ENCODE results near the gene RABGAP1L.
A peak's percentile ranks its signal among the peaks of the same experiment; 100 is the strongest.

RABGAP1L gene

DNA sequence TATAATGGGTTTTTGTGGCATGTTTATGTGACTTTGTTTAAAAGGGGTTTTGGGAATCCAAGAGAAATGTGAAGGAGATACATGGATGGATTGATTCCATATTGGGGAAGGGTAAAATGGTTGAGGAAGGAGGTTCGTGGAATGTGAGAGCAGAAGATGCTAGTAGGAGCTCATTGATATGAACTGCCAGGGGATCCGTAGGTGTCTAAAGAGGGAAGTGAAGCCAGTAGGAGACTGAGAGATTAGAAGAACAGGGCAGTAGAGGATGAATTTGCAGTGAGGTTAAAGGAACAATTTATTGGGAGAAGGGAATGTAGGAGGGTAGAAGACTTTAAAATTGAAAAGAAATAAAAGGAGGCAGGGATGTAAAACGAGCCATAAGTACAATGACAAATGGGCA lies 541.0 kb downstream of the RABGAP1L start:
- H3K9ac ChIP-seq: no peak overlapping the region
- H3K4me2 ChIP-seq (ENCODE audit: low read length): no peak overlapping the region
- no peaks in the 10 kb centered on the region for H3K9me3 ChIP-seq (ENCODE audit: control insufficient read depth, low read length)
- H3K79me2 ChIP-seq: no peaks in the 10 kb centered on the region
- no peaks in the 10 kb centered on the region for H3K27me3 ChIP-seq (ENCODE audit: control insufficient read depth, insufficient read depth, low read length)
- H2AFZ ChIP-seq: no peak overlapping the region
- TF ChIP-seq, protein P1, sequence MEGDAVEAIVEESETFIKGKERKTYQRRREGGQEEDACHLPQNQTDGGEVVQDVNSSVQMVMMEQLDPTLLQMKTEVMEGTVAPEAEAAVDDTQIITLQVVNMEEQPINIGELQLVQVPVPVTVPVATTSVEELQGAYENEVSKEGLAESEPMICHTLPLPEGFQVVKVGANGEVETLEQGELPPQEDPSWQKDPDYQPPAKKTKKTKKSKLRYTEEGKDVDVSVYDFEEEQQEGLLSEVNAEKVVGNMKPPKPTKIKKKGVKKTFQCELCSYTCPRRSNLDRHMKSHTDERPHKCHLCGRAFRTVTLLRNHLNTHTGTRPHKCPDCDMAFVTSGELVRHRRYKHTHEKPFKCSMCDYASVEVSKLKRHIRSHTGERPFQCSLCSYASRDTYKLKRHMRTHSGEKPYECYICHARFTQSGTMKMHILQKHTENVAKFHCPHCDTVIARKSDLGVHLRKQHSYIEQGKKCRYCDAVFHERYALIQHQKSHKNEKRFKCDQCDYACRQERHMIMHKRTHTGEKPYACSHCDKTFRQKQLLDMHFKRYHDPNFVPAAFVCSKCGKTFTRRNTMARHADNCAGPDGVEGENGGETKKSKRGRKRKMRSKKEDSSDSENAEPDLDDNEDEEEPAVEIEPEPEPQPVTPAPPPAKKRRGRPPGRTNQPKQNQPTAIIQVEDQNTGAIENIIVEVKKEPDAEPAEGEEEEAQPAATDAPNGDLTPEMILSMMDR (IDR thresholded peaks at IDR 0.05): no peak
- no peak overlapping the region for H3K27ac ChIP-seq
- no peaks in the 10 kb centered on the region for H3K4me1 ChIP-seq
- no peaks in the 10 kb centered on the region for H3K36me3 ChIP-seq (ENCODE audit: control insufficient read depth, insufficient read depth, low read length)
- H3K4me3 ChIP-seq (ENCODE audit: low read depth, low read length): no peak overlapping the region

- H3K27me3 ChIP-seq (ENCODE audit: control insufficient read depth, insufficient read depth, low read length): no peaks in the 10 kb centered on the region
- H3K4me3 ChIP-seq (ENCODE audit: low read depth, low read length): no peak overlapping the region
- no peak overlapping the region for H3K4me2 ChIP-seq (ENCODE audit: low read length)
- H3K79me2 ChIP-seq: no peaks in the 10 kb centered on the region
- no peak overlapping the region for H3K27ac ChIP-seq
- H2AFZ ChIP-seq: no peak overlapping the region
- peak overlapping the region; percentile 11 for H3K9ac ChIP-seq
- no peaks in the 10 kb centered on the region for H3K36me3 ChIP-seq (ENCODE audit: control insufficient read depth, insufficient read depth, low read length)
- TF ChIP-seq, protein P1 (IDR thresholded peaks at IDR 0.05): no peak
- H3K9me3 ChIP-seq (ENCODE audit: control insufficient read depth, low read length): no peaks in the 10 kb centered on the region
- no peaks in the 10 kb centered on the region for H3K4me1 ChIP-seq
These were observed 541.5 kb downstream of the RABGAP1L start for GRCh38 chr1:174700775-174701174.

DNA sequence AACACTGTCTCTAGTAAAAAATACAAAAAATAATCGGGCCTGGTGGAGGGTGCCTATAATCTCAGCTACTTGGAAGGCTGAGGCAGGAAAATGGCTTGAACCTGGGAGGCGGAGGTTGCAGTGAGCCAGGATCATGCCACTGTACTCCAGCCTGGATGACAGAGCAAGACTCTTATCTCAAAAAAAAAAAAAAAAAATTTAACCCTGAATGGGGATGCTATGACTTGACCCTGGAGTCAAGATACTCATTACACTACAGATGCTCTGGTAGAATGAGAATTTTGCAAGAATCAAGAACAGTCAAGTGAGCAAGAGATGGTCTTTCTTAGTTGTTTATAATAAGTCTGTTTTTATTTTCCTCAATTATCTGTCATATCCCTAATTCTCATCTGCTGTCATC lies 542.2 kb downstream of the RABGAP1L start:
- H3K4me2 ChIP-seq (ENCODE audit: low read length): no peak overlapping the region
- H3K27me3 ChIP-seq (ENCODE audit: control insufficient read depth, insufficient read depth, low read length): no peaks in the 10 kb centered on the region
- H3K36me3 ChIP-seq (ENCODE audit: control insufficient read depth, insufficient read depth, low read length): no peaks in the 10 kb centered on the region
- no peak overlapping the region for H3K9ac ChIP-seq
- no peak overlapping the region for H3K27ac ChIP-seq
- H3K4me1 ChIP-seq: no peaks in the 10 kb centered on the region
- H2AFZ ChIP-seq: no peak overlapping the region
- H3K4me3 ChIP-seq (ENCODE audit: low read depth, low read length): no peak overlapping the region
- TF ChIP-seq, protein P1 (IDR thresholded peaks at IDR 0.05): no peak
- no peaks in the 10 kb centered on the region for H3K9me3 ChIP-seq (ENCODE audit: control insufficient read depth, low read length)
- no peaks in the 10 kb centered on the region for H3K79me2 ChIP-seq

GRCh38 chr1:174702011-174702410 lies 542.7 kb downstream of the RABGAP1L start:
- no peaks in the 10 kb centered on the region for H3K4me1 ChIP-seq
- H3K36me3 ChIP-seq (ENCODE audit: control insufficient read depth, insufficient read depth, low read length): no peaks in the 10 kb centered on the region
- no peak overlapping the region for H3K4me2 ChIP-seq (ENCODE audit: low read length)
- no peaks in the 10 kb centered on the region for H3K9me3 ChIP-seq (ENCODE audit: control insufficient read depth, low read length)
- no peak overlapping the region for H3K27ac ChIP-seq
- no peaks in the 10 kb centered on the region for H3K79me2 ChIP-seq
- no peak overlapping the region for H2AFZ ChIP-seq
- no peaks in the 10 kb centered on the region for H3K27me3 ChIP-seq (ENCODE audit: control insufficient read depth, insufficient read depth, low read length)
- H3K9ac ChIP-seq: no peak overlapping the region
- no peak overlapping the region for H3K4me3 ChIP-seq (ENCODE audit: low read depth, low read length)
- TF ChIP-seq, protein P1 (IDR thresholded peaks at IDR 0.05): no peak

DNA sequence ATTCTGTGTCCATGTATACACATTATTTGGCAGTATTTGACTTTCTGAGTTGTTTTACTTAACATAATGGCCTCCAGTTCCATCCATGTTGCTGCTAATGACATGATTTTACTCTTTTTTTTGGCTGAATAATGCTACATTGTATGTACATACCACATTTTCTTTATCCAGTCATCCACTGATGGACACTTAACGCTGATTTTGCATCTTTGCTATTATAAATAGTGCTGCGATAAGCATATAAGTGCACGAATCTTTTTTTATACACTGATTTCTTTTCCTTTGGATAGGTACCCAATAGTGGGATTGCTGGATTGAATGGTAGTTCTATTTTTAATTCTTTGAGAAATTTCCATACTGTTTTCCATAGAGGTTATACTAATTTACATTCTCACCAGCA lies 544.0 kb downstream of the RABGAP1L start:
- Histone ChIP-seq H3K27ac (no peak overlapping the region), H3K79me2 (no peaks in the 10 kb centered on the region), H3K4me3 (ENCODE audit: low read depth, low read length) (no peak overlapping the region), H2AFZ (no peak overlapping the region), H3K36me3 (ENCODE audit: control insufficient read depth, insufficient read depth, low read length) (no peaks in the 10 kb centered on the region), H3K4me1 (no peaks in the 10 kb centered on the region), H3K9me3 (ENCODE audit: control insufficient read depth, low read length) (no peaks in the 10 kb centered on the region), H3K9ac (no peak overlapping the region), H3K4me2 (ENCODE audit: low read length) (no peak overlapping the region), H3K27me3 (ENCODE audit: control insufficient read depth, insufficient read depth, low read length) (no peaks in the 10 kb centered on the region)
- TF ChIP-seq, protein P1 (IDR thresholded peaks at IDR 0.05): no peak
